PFSK-1 (cell line): Measurements from ENCODE around the gene SGO2.

ENCODE experiments used
- FOXP2 ChIP-seq: optimal IDR thresholded peaks from 2 replicates; pipeline ENCODE3; 2011; ENCODE audit warnings: borderline replicate concordance, control low read depth, inconsistent platforms; ENCODE audit not compliant: insufficient read depth; ENCODE audit errors: extremely low read length, extremely low read depth
- POLR2AphosphoS5 ChIP-seq: IDR thresholded peaks from 2 replicates; pipeline ENCODE4 v1.6.1; 2012; ENCODE audit warnings: low read depth, mild to moderate bottlenecking, control low read depth, low read length, moderate library complexity
- SIN3A ChIP-seq: IDR thresholded peaks from 2 replicates; pipeline ENCODE4 v1.6.1; 2012; ENCODE audit warnings: mild to moderate bottlenecking, low read length, moderate library complexity, borderline replicate concordance; ENCODE audit not compliant: insufficient read depth
- TAF1 ChIP-seq: IDR thresholded peaks from 2 replicates; pipeline ENCODE4 v1.6.1; 2012; ENCODE audit warnings: low read length, control low read depth, borderline replicate concordance; ENCODE audit not compliant: insufficient read depth
- TF ChIP-seq, protein P1 (sequence below), 2 experiments: IDR thresholded peaks; 2 replicates each; pipeline versions ENCODE4 v1.6.1 to v1.8.0; 2011 to 2012; ENCODE audit warnings: low read depth in 2 of 2, low read length in 2 of 2, control low read depth in 1 of 2, inconsistent platforms in 1 of 2, mild to moderate bottlenecking in 1 of 2, moderate library complexity in 1 of 2; ENCODE audit not compliant: insufficient read depth in 1 of 2

SGO2 gene

DNA sequence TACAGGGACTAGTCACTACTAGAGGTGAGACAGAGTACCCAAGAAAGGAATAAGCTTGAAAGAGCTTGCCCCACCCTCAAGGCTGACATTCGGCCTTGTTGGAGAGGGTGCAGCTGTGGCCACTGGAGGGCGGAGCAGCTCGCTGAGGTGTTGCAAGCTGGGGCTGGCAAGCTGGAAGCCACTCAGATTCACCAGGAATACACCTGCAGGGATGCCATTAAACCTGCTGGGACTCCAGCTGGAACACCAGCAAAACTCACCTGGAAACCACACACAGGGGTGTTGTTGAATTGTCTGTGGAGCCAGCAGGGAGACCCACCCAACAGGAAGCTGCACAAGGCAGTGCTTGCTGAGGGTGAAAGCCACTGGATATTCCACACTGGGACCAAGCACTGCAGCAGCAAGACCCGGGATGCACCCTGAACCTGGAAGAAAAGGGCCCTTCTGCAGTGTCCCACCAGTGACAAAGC lies 42.2 kb upstream of the SGO2 start:
- TF ChIP-seq, protein P1, sequence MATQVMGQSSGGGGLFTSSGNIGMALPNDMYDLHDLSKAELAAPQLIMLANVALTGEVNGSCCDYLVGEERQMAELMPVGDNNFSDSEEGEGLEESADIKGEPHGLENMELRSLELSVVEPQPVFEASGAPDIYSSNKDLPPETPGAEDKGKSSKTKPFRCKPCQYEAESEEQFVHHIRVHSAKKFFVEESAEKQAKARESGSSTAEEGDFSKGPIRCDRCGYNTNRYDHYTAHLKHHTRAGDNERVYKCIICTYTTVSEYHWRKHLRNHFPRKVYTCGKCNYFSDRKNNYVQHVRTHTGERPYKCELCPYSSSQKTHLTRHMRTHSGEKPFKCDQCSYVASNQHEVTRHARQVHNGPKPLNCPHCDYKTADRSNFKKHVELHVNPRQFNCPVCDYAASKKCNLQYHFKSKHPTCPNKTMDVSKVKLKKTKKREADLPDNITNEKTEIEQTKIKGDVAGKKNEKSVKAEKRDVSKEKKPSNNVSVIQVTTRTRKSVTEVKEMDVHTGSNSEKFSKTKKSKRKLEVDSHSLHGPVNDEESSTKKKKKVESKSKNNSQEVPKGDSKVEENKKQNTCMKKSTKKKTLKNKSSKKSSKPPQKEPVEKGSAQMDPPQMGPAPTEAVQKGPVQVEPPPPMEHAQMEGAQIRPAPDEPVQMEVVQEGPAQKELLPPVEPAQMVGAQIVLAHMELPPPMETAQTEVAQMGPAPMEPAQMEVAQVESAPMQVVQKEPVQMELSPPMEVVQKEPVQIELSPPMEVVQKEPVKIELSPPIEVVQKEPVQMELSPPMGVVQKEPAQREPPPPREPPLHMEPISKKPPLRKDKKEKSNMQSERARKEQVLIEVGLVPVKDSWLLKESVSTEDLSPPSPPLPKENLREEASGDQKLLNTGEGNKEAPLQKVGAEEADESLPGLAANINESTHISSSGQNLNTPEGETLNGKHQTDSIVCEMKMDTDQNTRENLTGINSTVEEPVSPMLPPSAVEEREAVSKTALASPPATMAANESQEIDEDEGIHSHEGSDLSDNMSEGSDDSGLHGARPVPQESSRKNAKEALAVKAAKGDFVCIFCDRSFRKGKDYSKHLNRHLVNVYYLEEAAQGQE (IDR thresholded peaks at IDR 0.05; ENCODE audit: insufficient read depth in 1 of 2, low read depth in 2 of 2, low read length in 2 of 2) = no peak
- TF ChIP-seq FOXP2 (no peak), SIN3A (no peak), POLR2AphosphoS5 (no peak), TAF1 (no peak)

DNA sequence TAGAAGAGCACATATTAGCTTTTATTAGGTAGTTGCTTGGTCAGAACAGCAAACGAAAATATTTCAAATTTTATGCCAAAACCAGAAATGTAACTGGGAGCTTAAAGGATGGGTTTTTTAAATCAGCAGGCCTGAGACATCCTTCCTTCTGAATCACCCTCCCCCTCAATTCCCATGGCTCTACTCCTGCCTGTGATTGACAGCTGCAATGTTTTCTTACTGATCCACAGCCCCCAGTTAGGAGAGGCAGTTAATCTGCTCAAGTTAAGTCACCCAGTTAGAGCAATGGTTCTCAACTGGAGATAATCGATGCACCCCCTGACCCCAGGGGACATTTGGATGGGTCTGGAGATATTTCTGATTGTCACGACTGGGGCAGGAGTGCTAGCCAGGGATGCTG lies 41.1 kb upstream of the SGO2 start:
- TF ChIP-seq SIN3A (no peak), TAF1 (no peak), FOXP2 (no peak), POLR2AphosphoS5 (no peak)
- TF ChIP-seq, protein P1 (IDR thresholded peaks at IDR 0.05; ENCODE audit: insufficient read depth in 1 of 2, low read depth in 2 of 2, low read length in 2 of 2) = no peak

DNA sequence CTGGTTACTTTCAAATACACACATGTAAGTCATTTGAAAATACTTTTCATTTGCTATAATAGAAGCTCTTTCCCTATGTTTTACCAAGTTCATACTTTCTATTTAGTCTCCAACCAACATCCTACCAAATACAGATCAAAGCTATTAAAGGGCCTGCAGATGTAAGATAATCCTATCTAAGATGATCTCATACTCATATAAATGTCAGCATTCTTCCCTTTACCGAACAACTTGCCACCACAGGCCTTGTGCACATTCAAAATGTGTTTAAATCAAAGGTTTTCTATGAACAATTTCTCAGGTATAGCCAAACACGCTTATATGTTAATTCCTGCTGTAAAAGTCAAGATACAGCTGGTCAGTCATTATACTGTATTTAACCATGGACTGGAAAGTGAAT lies 39.5 kb upstream of the SGO2 start:
- no peak for TF ChIP-seq FOXP2

DNA sequence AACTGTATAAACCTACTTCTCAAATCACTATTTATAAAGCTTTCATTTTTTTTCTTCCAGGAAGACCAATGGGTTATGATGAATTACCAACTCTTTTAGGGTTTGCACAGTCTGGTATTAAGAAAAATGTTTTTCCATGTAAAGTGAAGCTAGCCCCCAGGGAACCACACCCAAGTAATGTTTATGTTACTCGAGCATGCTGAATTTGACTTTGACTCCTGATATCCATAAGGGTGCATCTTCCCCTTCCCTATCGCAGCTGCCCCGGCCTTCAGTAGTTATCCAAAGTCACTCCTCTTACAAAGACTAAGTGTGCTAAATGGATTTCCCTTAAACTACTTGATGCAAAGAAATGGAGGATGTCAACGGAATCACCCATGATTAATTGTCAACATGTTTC lies 37.8 kb upstream of the SGO2 start:
- TF ChIP-seq TAF1 = no peak
- no peak for TF ChIP-seq POLR2AphosphoS5
- TF ChIP-seq FOXP2 = no peak
- no peak for TF ChIP-seq SIN3A
- TF ChIP-seq, protein P1 (IDR thresholded peaks at IDR 0.05; ENCODE audit: insufficient read depth in 1 of 2, low read depth in 2 of 2, low read length in 2 of 2) = no peak

DNA sequence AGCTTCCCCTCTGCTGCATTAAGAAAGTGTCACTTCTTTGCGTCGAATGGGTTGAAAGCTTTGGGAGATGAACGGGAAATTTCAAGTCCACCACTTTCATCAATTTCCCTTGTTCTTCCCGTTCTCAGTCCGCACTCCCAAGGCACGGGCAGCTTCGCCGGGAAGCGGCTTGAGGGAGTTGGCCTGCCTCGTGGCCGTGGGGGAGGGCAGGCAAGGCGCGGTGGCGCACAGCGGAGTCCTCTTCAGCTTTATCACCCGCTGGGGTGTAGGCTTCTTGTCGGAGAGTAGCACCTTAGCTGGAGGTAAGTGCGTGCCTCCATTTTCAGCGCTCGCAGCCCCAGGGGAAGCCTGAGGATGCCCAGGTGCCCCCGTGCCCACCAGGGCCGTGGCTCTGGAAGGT lies 36.0 kb upstream of the SGO2 start:
- TF ChIP-seq TAF1 (no peak), POLR2AphosphoS5 (no peak), SIN3A (no peak), FOXP2 (no peak)
- TF ChIP-seq, protein P1 (IDR thresholded peaks at IDR 0.05; ENCODE audit: insufficient read depth in 1 of 2, low read depth in 2 of 2, low read length in 2 of 2) = no peak
